IMR-90 (cell line): ENCODE measurements around the gene FIBCD1. TPM values are rescaled to one million over a fixed set of nuclear protein-coding genes. Genes with fewer than 3 reads are reported as not detected.

Experiments used
- ATAC-seq: fragments of 200-7000 bp; cut with Tn5 transposase; 2 replicates; pipeline ENCODE4 v1.9.1; 2020; ENCODE audit warnings: low read depth, mild to moderate bottlenecking, moderate library complexity
- BruUV-seq: library from RNA; stranded (reverse); fragments of 400-500 nt; replicated peaks from 2 replicates; lab custom pipeline; 2021; lab: Mats Ljungman, UMichigan
- CTCF ChIA-PET: fragments of 300-600 bp; formaldehyde crosslinking; extraction: SDS; loops from one replicate; lab custom pipeline; 2021; ENCODE audit warnings: antibody characterized with exemption; lab: Yijun Ruan, JAX
- POLR2A ChIA-PET: fragments of 300-600 bp; sonication (Branson Sonifier 250); formaldehyde crosslinking; loops from one replicate; lab custom pipeline; 2022; ENCODE audit warnings: antibody characterized with exemption; ENCODE audit not compliant: unreplicated experiment; lab: Charles Lee
- DNase-seq: peaks from one replicate; pipeline ENCODE4 v3.0.0; 2013
- H2AFZ ChIP-seq: replicated peaks from 2 replicates; pipeline ENCODE3; 2013; ENCODE audit warnings: low read length, mild to moderate bottlenecking; ENCODE audit not compliant: poor library complexity
- H2AK5ac ChIP-seq: 2 replicates; pipeline ENCODE4 v1.6.1; 2013; ENCODE audit warnings: low read depth, low read length, inconsistent platforms
- H2AK9ac ChIP-seq: replicated peaks from 2 replicates; pipeline ENCODE3; 2013; ENCODE audit warnings: mild to moderate bottlenecking, low read depth, low read length, moderate library complexity; ENCODE audit not compliant: poor library complexity
- H2BK120ac ChIP-seq: 2 replicates; pipeline ENCODE4 v1.6.1; 2013; ENCODE audit warnings: low read depth, low read length, inconsistent platforms
- H2BK15ac ChIP-seq: 3 replicates; pipeline ENCODE4 v1.6.1; 2013; ENCODE audit warnings: low read depth, low read length, inconsistent platforms
- H2BK20ac ChIP-seq: 2 replicates; pipeline ENCODE4 v1.6.1; 2013; ENCODE audit warnings: low read depth, mild to moderate bottlenecking, inconsistent platforms, low read length, moderate library complexity
- H2BK5ac ChIP-seq: 2 replicates; pipeline ENCODE4 v1.6.1; 2013; ENCODE audit warnings: mild to moderate bottlenecking, low read depth, low read length, inconsistent platforms; ENCODE audit not compliant: poor library complexity, severe bottlenecking
- H3K14ac ChIP-seq: replicated peaks from 2 replicates; pipeline ENCODE4 v1.6.1; 2013; ENCODE audit warnings: low read depth, low read length, inconsistent platforms
- H3K18ac ChIP-seq: 2 replicates; pipeline ENCODE4 v1.6.1; 2013; ENCODE audit warnings: low read depth, low read length, control low read depth
- H3K23ac ChIP-seq: 2 replicates; pipeline ENCODE4 v1.6.1; 2013; ENCODE audit warnings: low read depth, low read length, inconsistent platforms
- H3K27ac ChIP-seq: 2 replicates; pipeline ENCODE4 v1.5.1; 2013; ENCODE audit warnings: mild to moderate bottlenecking, control low read depth, low read length; ENCODE audit not compliant: insufficient read depth
- H3K27me3 ChIP-seq: 2 replicates; pipeline ENCODE4 v1.6.1; 2013; ENCODE audit warnings: low read length; ENCODE audit not compliant: control insufficient read depth, insufficient read depth
- H3K36me3 ChIP-seq: 2 replicates; pipeline ENCODE4 v1.6.1; 2013; ENCODE audit warnings: low read length, mixed read lengths; ENCODE audit not compliant: control insufficient read depth, insufficient read depth
- H3K4ac ChIP-seq: 2 replicates; pipeline ENCODE4 v1.6.1; 2013; ENCODE audit warnings: low read depth, low read length, inconsistent platforms
- H3K4me1 ChIP-seq: 2 replicates; pipeline ENCODE4 v1.6.1; 2013; ENCODE audit warnings: low read length, mixed read lengths; ENCODE audit not compliant: control insufficient read depth, insufficient read depth
- H3K4me2 ChIP-seq: 2 replicates; pipeline ENCODE4 v1.6.1; 2013; ENCODE audit warnings: low read depth, mild to moderate bottlenecking, control low read depth, low read length, moderate library complexity
- H3K4me3 ChIP-seq: 2 replicates; pipeline ENCODE4 v1.5.1; 2013; ENCODE audit warnings: low read depth, mild to moderate bottlenecking, control low read depth, low read length, moderate library complexity; ENCODE audit not compliant: insufficient read depth
- H3K56ac ChIP-seq: 2 replicates; pipeline ENCODE4 v1.6.1; 2013; ENCODE audit warnings: low read length, inconsistent platforms; ENCODE audit not compliant: insufficient read depth; ENCODE audit errors: extremely low read depth
- H3K79me1 ChIP-seq, 2 experiments: 2 replicates each; pipeline ENCODE4 v1.6.1; 2013; ENCODE audit warnings: low read length in 2 of 2, inconsistent platforms in 1 of 2, low read depth in 1 of 2
- H3K9ac ChIP-seq: 2 replicates; pipeline ENCODE4 v1.6.1; 2013; ENCODE audit warnings: low read depth, low read length, control low read depth
- H3K9me1 ChIP-seq: 2 replicates; pipeline ENCODE4 v1.6.1; 2013; ENCODE audit warnings: low read length, inconsistent platforms; ENCODE audit not compliant: insufficient read depth
- H3K9me3 ChIP-seq: 2 replicates; pipeline ENCODE4 v1.6.1; 2013; ENCODE audit warnings: low read length; ENCODE audit not compliant: control insufficient read depth, insufficient read depth
- H4K20me1 ChIP-seq: 2 replicates; pipeline ENCODE4 v1.6.1; 2013; ENCODE audit warnings: low read length, inconsistent platforms; ENCODE audit not compliant: insufficient read depth
- H4K5ac ChIP-seq: 2 replicates; pipeline ENCODE4 v1.6.1; 2013; ENCODE audit warnings: mild to moderate bottlenecking, low read depth, low read length, control low read depth
- H4K8ac ChIP-seq, 2 experiments: 2 replicates each; pipeline ENCODE4 v1.6.1; 2013; ENCODE audit warnings: low read depth in 2 of 2, low read length in 2 of 2, control low read depth in 1 of 2, inconsistent platforms in 1 of 2
- H4K91ac ChIP-seq: 2 replicates; pipeline ENCODE4 v1.6.1; 2013; ENCODE audit warnings: low read depth, low read length, inconsistent platforms; ENCODE audit not compliant: insufficient read depth
- CEBPB ChIP-seq: IDR thresholded peaks from 2 replicates; pipeline ENCODE4 v1.6.1; 2012; ENCODE audit warnings: low read depth, low read length, improper control_type of control experiment
- FOS ChIP-seq: fragments of 150-350 bp; IDR thresholded peaks from 2 replicates; pipeline ENCODE4 v1.6.1; 2016; ENCODE audit warnings: low read depth, low read length
- MAFK ChIP-seq: IDR thresholded peaks from 2 replicates; pipeline ENCODE4 v1.6.1; 2012; ENCODE audit warnings: low read depth, low read length, improper control_type of control experiment
- MAZ ChIP-seq: IDR thresholded peaks from 2 replicates; pipeline ENCODE4 v1.6.1; 2012; ENCODE audit warnings: low read depth, mild to moderate bottlenecking, low read length, improper control_type of control experiment, moderate library complexity, borderline replicate concordance
- POLR2A ChIP-seq: IDR thresholded peaks from 2 replicates; pipeline ENCODE4 v1.6.1; 2012; ENCODE audit warnings: mild to moderate bottlenecking, low read depth, low read length
- RAD21 ChIP-seq: IDR thresholded peaks from 2 replicates; pipeline ENCODE4 v1.6.1; 2012; ENCODE audit warnings: low read length, improper control_type of control experiment
- RCOR1 ChIP-seq: IDR thresholded peaks from 2 replicates; pipeline ENCODE4 v1.6.1; 2012; ENCODE audit warnings: mild to moderate bottlenecking, low read length, improper control_type of control experiment; ENCODE audit not compliant: insufficient replicate concordance
- RFX5 ChIP-seq: IDR thresholded peaks from 2 replicates; pipeline ENCODE4 v1.8.0; 2012; ENCODE audit warnings: low read depth, mild to moderate bottlenecking, low read length, moderate library complexity
- SMC3 ChIP-seq: fragments of 150-350 bp; IDR thresholded peaks from 2 replicates; pipeline ENCODE4 v1.6.1; 2016; ENCODE audit warnings: low read depth, mild to moderate bottlenecking, antibody characterized with exemption, low read length, moderate library complexity
- WGBS, 2 experiments: methylation state at CpG; one replicate each; pipeline versions ENCODE4 v1.1.5 to v1.1.7; 2013; ENCODE audit warnings: missing lambda C conversion rate in 2 of 2; ENCODE audit not compliant: insufficient read length in 1 of 2; ENCODE audit errors: extremely low coverage in 2 of 2; 5-methylcytosine and 5-hydroxymethylcytosine counted together
- dilution Hi-C: fragments of 300-500 bp; cut with HindIII; formaldehyde crosslinking; loops from one replicate; pipeline ENCODE4 v1.14.3; 2018; ENCODE audit warnings: low sequenced_read_pairs; ENCODE audit not compliant: unreplicated experiment
- in situ Hi-C: fragments of 300-500 bp; cut with MboI; formaldehyde crosslinking; loops from 3 replicates; pipeline ENCODE4 v1.14.3; 2019; ENCODE audit warnings: low sequenced_read_pairs, inconsistent platforms, mixed read lengths
- intact Hi-C: fragments of 100-400 bp; cut with micrococcal nuclease; formaldehyde crosslinking; loops from 2 replicates; pipeline ENCODE4 v1.10.0; 2022
- polyA plus RNA-seq, 3 experiments: library from polyadenylated mRNA; depleted of rRNA; stranded (reverse); fragments of >200 nt; gene quantifications; 2 replicates each; pipeline ENCODE4 v1.2.3, GENCODE V29; 2012; ENCODE audit warnings: low replicate concordance in 1 of 3
- total RNA-seq: library from RNA; depleted of rRNA; stranded (reverse); fragments of >200 nt; gene quantifications from 2 replicates; pipeline ENCODE4 v1.2.3, GENCODE V29; 2012

Gene FIBCD1
- total and polyA plus RNA-seq, 2 of the 4 experiments (the other 2 are of a cell fraction): 1.1 to 10.1 TPM

GRCh38 chr9:130933114-130934046 lies 5.7 kb downstream of the FIBCD1 start:
- peak overlapping the region; percentile 81 for H2AFZ ChIP-seq
- intact Hi-C loops: no loop called here

More at GRCh38 chr9:130933114-130934046, 5.7 kb downstream of the FIBCD1 start:
- BruUV-seq: no TSS peak
- peak overlapping the region; percentile 95 for H4K91ac ChIP-seq
- DNase-seq: peak; percentile 84
- H4K20me1 ChIP-seq: peaks cover 4% of the 10 kb centered on the region; the same call in 1 of the 2 replicates
- H2BK120ac ChIP-seq: peak overlapping the region; percentile 90
- peak; percentile 70 for ATAC-seq
- peak overlapping the region; percentile 97 for H2BK5ac ChIP-seq
- peak overlapping the region; percentile 4 to 73 for H4K8ac ChIP-seq
- peaks cover 41% of the 10 kb centered on the region for H3K4me1 ChIP-seq
- no peaks in the 10 kb centered on the region for H3K9me3 ChIP-seq
- H3K4ac ChIP-seq: peak overlapping the region; percentile 85
- H2BK15ac ChIP-seq: peak overlapping the region; percentile 73; the same call in 1 of the 3 replicates
- TF ChIP-seq MAFK: 0 out of 2 replicates have a peak, but pooled peaks have one; percentile 5
- TF ChIP-seq CEBPB: no peak
- no peak; the same call in 1 of the 2 replicates for TF ChIP-seq POLR2A
- TF ChIP-seq RCOR1: peak; percentile 17
- no peak for TF ChIP-seq RAD21
- TF ChIP-seq SMC3: no peak
- TF ChIP-seq RFX5: no peak
- peak; percentile 92 for TF ChIP-seq MAZ
- TF ChIP-seq FOS: peak; percentile 84
- H3K14ac ChIP-seq: peak overlapping the region; percentile 66
- peak overlapping the region; percentile 67 for H3K4me2 ChIP-seq
- no peaks in the 10 kb centered on the region for H3K27me3 ChIP-seq
- WGBS, 2 experiments: 10% methylated on average over 11 of the region's 26 CpGs; no CpG with 5 or more reads in 1 of the 2 experiments
- ChIA-PET CTCF (interaction anchor here (1.4 to 1.7 kb wide), 5 partner anchors 40 to 232 kb away, joined by 3 to 5 read pairs (median 4); no protein-coding TSS in a partner anchor), POLR2A (no interaction called here)
- peak overlapping the region; percentile 67 for H3K18ac ChIP-seq
- peak overlapping the region; percentile 96 for H2AK9ac ChIP-seq
- H3K79me1 ChIP-seq: 0 out of 4 replicates have a peak, but pooled peaks cover 0 to 3% of the 10 kb centered on the region in 2 experiments
- H3K9ac ChIP-seq: peak overlapping the region; percentile 45
- H3K36me3 ChIP-seq: no peaks in the 10 kb centered on the region
- H3K56ac ChIP-seq: peak overlapping the region; percentile 35
- peak overlapping the region; percentile 98 for H2AK5ac ChIP-seq
- H3K23ac ChIP-seq: peak overlapping the region; percentile 80; the same call in 1 of the 2 replicates
- in situ Hi-C loops: no loop called here
- H4K5ac ChIP-seq: peak overlapping the region; percentile 81
- dilution Hi-C loops: no loop called here
- H3K4me3 ChIP-seq: peak overlapping the region; percentile 27; the same call in 1 of the 2 replicates
- peak overlapping the region; percentile 92 for H2BK20ac ChIP-seq
- peaks cover 13% of the 10 kb centered on the region for H3K9me1 ChIP-seq
- peak overlapping the region; percentile 88 for H3K27ac ChIP-seq
